CD4-positive, CD25-positive, alpha-beta regulatory T cell (primary cell): ENCODE results near the gene LCN15. TPM values are rescaled to one million over a fixed set of nuclear protein-coding genes. Genes with fewer than 3 reads are reported as not detected.

Experiments
- ATAC-seq, 2 donors: fragments of 150-1000 bp; cut with Tn5 transposase; one replicate each; pipeline ENCODE4 v1.10.0; 2021; ENCODE audit warnings: low read depth in 2 of 2, moderate number of reproducible peaks in 2 of 2, moderate library complexity in 1 of 2
- DNase-seq, 3 donors: peaks; one replicate each; pipeline versions ENCODE4 v3.0.0 to v3.0.0-alpha.2; 2012 to 2022; ENCODE audit warnings: mixed read lengths in 1 of 3
- H3K27ac ChIP-seq: one replicate; pipeline ENCODE4 v1.7.0; 2013; ENCODE audit warnings: mild to moderate bottlenecking, low read length; ENCODE audit not compliant: insufficient read depth, poor library complexity, severe bottlenecking
- H3K27me3 ChIP-seq: one replicate; pipeline ENCODE4 v1.7.0; 2013; ENCODE audit warnings: low read length; ENCODE audit not compliant: control insufficient read depth, insufficient read depth
- H3K36me3 ChIP-seq: one replicate; pipeline ENCODE4 v1.7.0; 2013; ENCODE audit warnings: mild to moderate bottlenecking, low read length, moderate library complexity; ENCODE audit not compliant: control insufficient read depth, insufficient read depth
- H3K4me1 ChIP-seq: 2 replicates; pipeline ENCODE4 v1.7.0; 2013; ENCODE audit warnings: mild to moderate bottlenecking, low read length; ENCODE audit not compliant: insufficient read depth, control insufficient read depth, poor library complexity, severe bottlenecking
- H3K4me3 ChIP-seq: one replicate; pipeline ENCODE4 v1.7.0; 2013; ENCODE audit warnings: low read depth, mild to moderate bottlenecking, low read length, moderate library complexity
- H3K9me3 ChIP-seq, 2 experiments: 1 replicate in 1 of 2; 2 replicates in 1 of 2; pipeline ENCODE4 v1.7.0; 2013; ENCODE audit warnings: low read length in 2 of 2, mild to moderate bottlenecking in 1 of 2, moderate library complexity in 1 of 2; ENCODE audit not compliant: control insufficient read depth in 2 of 2
- H3K27ac Mint-ChIP-seq, 3 donors: one replicate each; pipeline ENCODE4 v1.8.0; 2020 to 2022; ENCODE audit warnings: mild to moderate bottlenecking in 3 of 3, mixed read lengths in 3 of 3, moderate library complexity in 2 of 3
- H3K27me3 Mint-ChIP-seq: one replicate; pipeline ENCODE4 v1.8.0; 2022; ENCODE audit warnings: mild to moderate bottlenecking, mixed read lengths
- H3K36me3 Mint-ChIP-seq: one replicate; pipeline ENCODE4 v1.8.0; 2020; ENCODE audit warnings: mixed read lengths
- H3K4me1 Mint-ChIP-seq, 4 donors: one replicate each; pipeline ENCODE4 v1.8.0; 2020 to 2022; ENCODE audit warnings: mixed read lengths in 4 of 4, mild to moderate bottlenecking in 1 of 4
- H3K4me3 Mint-ChIP-seq, 4 donors: one replicate each; pipeline ENCODE4 v1.8.0; 2020 to 2022; ENCODE audit warnings: mild to moderate bottlenecking in 4 of 4, mixed read lengths in 4 of 4, moderate library complexity in 3 of 4
- H3K9me3 Mint-ChIP-seq, 7 donors: one replicate each; pipeline ENCODE4 v1.8.0; 2020 to 2022; ENCODE audit warnings: mixed read lengths in 7 of 7, mild to moderate bottlenecking in 3 of 7, moderate library complexity in 2 of 7
- polyA plus RNA-seq, 4 donors: library from polyadenylated mRNA; unstranded; fragments of 300-500 nt; fragmentation: Illumina TruSeq; gene quantifications; one replicate each; pipeline ENCODE4 v1.2.3, GENCODE V29; 2021
- total RNA-seq: library from RNA; stranded (reverse); gene quantifications from one replicate; pipeline ENCODE4 v1.2.3, GENCODE V29; 2022

Gene LCN15, protein sequence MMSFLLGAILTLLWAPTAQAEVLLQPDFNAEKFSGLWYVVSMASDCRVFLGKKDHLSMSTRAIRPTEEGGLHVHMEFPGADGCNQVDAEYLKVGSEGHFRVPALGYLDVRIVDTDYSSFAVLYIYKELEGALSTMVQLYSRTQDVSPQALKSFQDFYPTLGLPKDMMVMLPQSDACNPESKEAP
- not detected for total RNA-seq
- not detected for polyA plus RNA-seq

GRCh38 chr9:136764301-136764891 is at the start of gene LCN15:
Gene LCN15 (minus strand): TSS chr9:136764518. CDS start chr9:136764488, 30 bp downstream.
- Histone ChIP-seq H3K4me3 (no peak within 1 kb of the TSS), H3K9me3 (no peaks in the 10 kb centered on the region), H3K4me1 (peaks cover 11% of the 10 kb centered on the region), H3K27me3 (peaks cover 3% of the 10 kb centered on the region), H3K27ac (no peak within 1 kb of the TSS), H3K36me3 (no peaks in the 10 kb centered on the region)
- Mint-ChIP-seq H3K4me1 (peaks cover 6 to 22% (median 9%) of the 10 kb centered on the region in 4 donors), H3K36me3 (no peaks in the 10 kb centered on the region), H3K27ac (no peak within 1 kb of the TSS), H3K9me3 (no peaks in the 10 kb centered on the region), H3K27me3 (peaks cover 7% of the 10 kb centered on the region), H3K4me3 (no peak within 1 kb of the TSS)
- ATAC-seq (no peak), DNase-seq (no peak)

GRCh38 chr9:136808806-136809158 is 44.5 kb upstream of the LCN15 start:
- peaks cover 8 to 53% (median 20%) of the 10 kb centered on the region in 4 donors for H3K4me1 Mint-ChIP-seq
- peak overlapping the region; percentile 43 to 84 (median 47) for H3K27ac Mint-ChIP-seq
- Histone ChIP-seq H3K9me3 (no peaks in the 10 kb centered on the region), H3K4me1 (peaks cover 43% of the 10 kb centered on the region), H3K4me3 (peak overlapping the region; percentile 82), H3K27ac (no peak overlapping the region), H3K36me3 (peaks cover 7% of the 10 kb centered on the region), H3K27me3 (no peaks in the 10 kb centered on the region)
- DNase-seq (peak in 1 of 3 donors; percentile 10), ATAC-seq (no peak)
- H3K36me3 Mint-ChIP-seq: peaks cover 19% of the 10 kb centered on the region
- H3K27me3 Mint-ChIP-seq: no peaks in the 10 kb centered on the region
- no peaks in the 10 kb centered on the region for H3K9me3 Mint-ChIP-seq
- peak overlapping the region; percentile 87 to 93 (median 88) for H3K4me3 Mint-ChIP-seq

- peaks cover 43% of the 10 kb centered on the region for H3K4me1 ChIP-seq
- Mint-ChIP-seq H3K27ac (peak overlapping the region; percentile 43 to 84 (median 47)), H3K9me3 (no peaks in the 10 kb centered on the region), H3K4me3 (peak overlapping the region; percentile 87 to 93 (median 88)), H3K4me1 (peaks cover 8 to 52% (median 19%) of the 10 kb centered on the region in 4 donors), H3K27me3 (no peaks in the 10 kb centered on the region), H3K36me3 (peaks cover 13% of the 10 kb centered on the region)
- peaks cover 7% of the 10 kb centered on the region for H3K36me3 ChIP-seq
- DNase-seq (peak; percentile 33 to 49 (median 40)), ATAC-seq (peak; percentile 39 to 52)
- no peaks in the 10 kb centered on the region for H3K27me3 ChIP-seq
- peak overlapping the region; percentile 82 for H3K4me3 ChIP-seq
- no peaks in the 10 kb centered on the region for H3K9me3 ChIP-seq
- H3K27ac ChIP-seq: no peak overlapping the region
These were observed 43.9 kb upstream of the LCN15 start for GRCh38 chr9:136808075-136808805.

DNA sequence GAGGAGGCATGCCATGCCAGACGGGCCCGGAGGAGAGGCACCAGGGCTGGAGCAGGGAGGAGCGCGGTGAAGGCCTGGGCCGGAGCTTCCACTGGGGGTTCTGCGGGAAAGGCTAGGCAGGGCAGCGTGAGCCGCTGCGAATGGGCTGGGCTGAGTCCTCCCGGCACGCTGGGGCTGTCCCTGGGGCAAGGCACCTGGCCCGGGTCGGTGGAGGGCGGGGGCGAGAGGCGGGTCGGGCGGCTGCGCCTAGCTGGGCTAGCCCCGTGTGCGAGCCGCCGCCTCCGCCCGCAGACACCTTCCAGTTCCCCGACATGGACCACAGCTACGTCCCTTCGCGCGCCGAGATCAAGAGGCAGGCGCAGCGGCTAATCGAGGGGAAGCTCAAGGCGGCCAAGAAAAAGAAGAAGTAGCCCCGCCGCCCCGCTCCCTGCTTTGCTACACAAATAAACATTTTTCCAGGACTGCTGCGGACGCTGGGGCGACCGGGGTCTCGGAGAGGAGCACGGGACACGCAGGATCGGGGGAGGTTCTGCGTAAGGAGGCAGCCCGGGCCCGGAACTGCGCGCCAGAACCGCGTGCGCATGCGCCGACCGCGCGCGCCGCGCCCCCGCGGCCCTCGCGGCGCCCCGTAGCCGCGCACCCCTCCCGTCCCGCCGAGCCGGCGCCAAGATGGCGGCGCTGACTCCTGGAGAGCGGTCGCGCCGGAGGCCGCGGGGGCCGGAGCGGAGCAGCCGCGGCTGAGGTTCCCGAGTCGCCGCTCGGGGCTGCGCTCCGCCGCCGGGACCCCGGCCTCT is 43.2 kb upstream of the LCN15 start, which contains the start of gene RABL6:
TSS of gene RABL6 (plus strand) at position 668 of the 794 bp plus-strand sequence. CDS start 249 bp downstream, outside the sequence.
- no peaks in the 10 kb centered on the region for H3K9me3 Mint-ChIP-seq
- H3K4me1 Mint-ChIP-seq: peaks cover 8 to 44% (median 15%) of the 10 kb centered on the region in 4 donors
- no peaks in the 10 kb centered on the region for H3K27me3 Mint-ChIP-seq

DNA sequence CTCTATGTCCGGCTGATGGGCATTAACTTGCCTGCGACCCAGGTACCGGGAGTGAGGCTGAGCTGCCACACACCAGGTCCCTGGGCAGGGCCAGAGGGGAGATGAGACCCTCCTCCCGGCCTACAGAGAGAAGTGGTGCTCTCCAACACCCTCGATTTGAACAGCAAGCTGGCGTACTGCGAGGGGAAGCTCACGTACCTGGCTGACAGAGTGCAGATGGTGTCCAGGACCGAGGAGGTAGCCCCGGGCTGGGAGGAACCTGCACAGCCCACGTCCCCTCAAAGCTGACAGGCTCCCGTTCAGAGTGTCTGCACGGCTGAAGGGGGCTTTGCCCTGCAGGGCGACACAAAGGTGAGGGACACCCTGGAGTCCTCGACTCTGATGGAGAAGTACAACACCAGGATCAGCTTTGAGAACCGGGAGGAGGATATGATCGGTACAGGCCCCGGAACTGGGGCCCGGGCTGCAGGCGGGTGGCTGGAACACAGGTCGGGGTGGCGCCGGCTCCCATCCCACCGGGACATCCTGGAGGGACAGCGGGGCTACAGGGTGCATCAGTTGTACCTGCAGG is 42.4 kb upstream of the LCN15 start:
- peak overlapping the region; percentile 26 to 86 (median 79) for H3K27ac Mint-ChIP-seq
- ATAC-seq (no peak), DNase-seq (no peak)
- H3K9me3 Mint-ChIP-seq: no peaks in the 10 kb centered on the region
- peaks cover 7% of the 10 kb centered on the region for H3K36me3 ChIP-seq
- H3K9me3 ChIP-seq: no peaks in the 10 kb centered on the region
- H3K4me1 Mint-ChIP-seq: peaks cover 8 to 46% (median 14%) of the 10 kb centered on the region in 4 donors
- H3K4me3 Mint-ChIP-seq: peak overlapping the region; percentile 87 to 94 (median 88)
- peaks cover 36% of the 10 kb centered on the region for H3K4me1 ChIP-seq
- H3K36me3 Mint-ChIP-seq: peaks cover 6% of the 10 kb centered on the region
- peak overlapping the region; percentile 30 for H3K4me3 ChIP-seq
- H3K27me3 Mint-ChIP-seq: peaks cover 6% of the 10 kb centered on the region
- no peaks in the 10 kb centered on the region for H3K27me3 ChIP-seq
- peak overlapping the region; percentile 88 for H3K27ac ChIP-seq

More for the DNA sequence above, 43.2 kb upstream of the LCN15 start, which contains the start of gene RABL6:
- Histone ChIP-seq H3K27me3 (no peaks in the 10 kb centered on the region), H3K27ac (peak within 1 kb of the TSS; percentile 88), H3K9me3 (no peaks in the 10 kb centered on the region), H3K4me1 (peaks cover 38% of the 10 kb centered on the region), H3K36me3 (peaks cover 7% of the 10 kb centered on the region), H3K4me3 (peak within 1 kb of the TSS; percentile 82)
- DNase-seq (peak; percentile 76 to 87 (median 80)), ATAC-seq (peak; percentile 82 to 85)
- H3K27ac Mint-ChIP-seq: peak within 1 kb of the TSS; percentile 47 to 86 (median 84)
- peaks cover 6% of the 10 kb centered on the region for H3K36me3 Mint-ChIP-seq
- H3K4me3 Mint-ChIP-seq: peak within 1 kb of the TSS; percentile 87 to 94 (median 88)

DNA sequence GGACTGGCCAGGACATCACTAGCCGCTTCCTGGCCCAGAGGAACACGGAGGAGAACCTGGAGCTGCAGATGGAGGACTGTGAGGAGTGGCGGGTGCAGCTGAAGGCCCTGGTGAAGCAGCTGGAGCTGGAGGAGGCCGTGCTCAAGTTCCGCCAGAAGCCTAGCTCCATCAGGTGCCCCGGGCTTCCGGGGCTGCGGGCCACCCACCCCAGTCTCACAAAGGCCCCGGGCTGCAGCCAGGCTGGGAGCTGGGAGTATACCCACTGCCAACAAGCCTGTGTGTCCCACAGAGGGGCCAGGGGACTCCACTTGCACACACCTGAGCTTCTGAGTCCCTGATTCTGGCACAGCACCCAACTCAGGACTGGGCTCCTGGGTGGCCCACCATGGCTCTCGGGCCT is 41.7 kb upstream of the LCN15 start:
- Mint-ChIP-seq H3K27ac (peak overlapping the region in 1 of 3 donors; percentile 31), H3K4me3 (peak overlapping the region; percentile 87 to 94 (median 88)), H3K4me1 (peaks cover 8 to 49% (median 13%) of the 10 kb centered on the region in 4 donors), H3K9me3 (no peaks in the 10 kb centered on the region), H3K27me3 (peaks cover 11% of the 10 kb centered on the region), H3K36me3 (peaks cover 5% of the 10 kb centered on the region)
- no peaks in the 10 kb centered on the region for H3K27me3 ChIP-seq
- DNase-seq (no peak), ATAC-seq (no peak)
- peaks cover 38% of the 10 kb centered on the region for H3K4me1 ChIP-seq
- H3K36me3 ChIP-seq: peaks cover 7% of the 10 kb centered on the region
- H3K9me3 ChIP-seq: no peaks in the 10 kb centered on the region
- no peak overlapping the region for H3K4me3 ChIP-seq
- no peak overlapping the region for H3K27ac ChIP-seq
